Muscle layer of colon (tissue), 2 donors: ENCODE measurements around the gene CAD.
"Not testable (repeated sequence)": the region's sequence is repeated elsewhere in the genome, so short reads cannot be mapped to it uniquely, and the experiment has no call there.

Source experiments
- H3K27ac ChIP-seq: one replicate; pipeline ENCODE4 v1.7.0; 2013; ENCODE audit warnings: low read depth, mild to moderate bottlenecking, low read length, moderate library complexity
- H3K27me3 ChIP-seq, 2 donors: one replicate each; pipeline ENCODE4 v1.7.0; 2013; ENCODE audit warnings: low read length in 2 of 2, mild to moderate bottlenecking in 2 of 2; ENCODE audit not compliant: insufficient read depth in 2 of 2, control insufficient read depth in 1 of 2
- H3K36me3 ChIP-seq: one replicate; pipeline ENCODE4 v1.7.0; 2013; ENCODE audit warnings: mild to moderate bottlenecking, low read length; ENCODE audit not compliant: insufficient read depth
- H3K4me1 ChIP-seq: one replicate; pipeline ENCODE4 v1.7.0; 2013; ENCODE audit warnings: mild to moderate bottlenecking, low read length; ENCODE audit not compliant: insufficient read depth
- H3K4me3 ChIP-seq, 2 donors: one replicate each; pipeline ENCODE4 v1.7.0; 2013; ENCODE audit warnings: low read length in 2 of 2, low read depth in 1 of 2, mild to moderate bottlenecking in 1 of 2, moderate library complexity in 1 of 2
- H3K9ac ChIP-seq: one replicate; pipeline ENCODE4 v1.7.0; 2013; ENCODE audit warnings: low read length
- H3K9me3 ChIP-seq: one replicate; pipeline ENCODE4 v1.7.0; 2013; ENCODE audit warnings: mild to moderate bottlenecking, low read length
- donor health status: abdominal sarcoma.
- donor health status: Adenocarcinoma of cecum.

CAD gene

DNA sequence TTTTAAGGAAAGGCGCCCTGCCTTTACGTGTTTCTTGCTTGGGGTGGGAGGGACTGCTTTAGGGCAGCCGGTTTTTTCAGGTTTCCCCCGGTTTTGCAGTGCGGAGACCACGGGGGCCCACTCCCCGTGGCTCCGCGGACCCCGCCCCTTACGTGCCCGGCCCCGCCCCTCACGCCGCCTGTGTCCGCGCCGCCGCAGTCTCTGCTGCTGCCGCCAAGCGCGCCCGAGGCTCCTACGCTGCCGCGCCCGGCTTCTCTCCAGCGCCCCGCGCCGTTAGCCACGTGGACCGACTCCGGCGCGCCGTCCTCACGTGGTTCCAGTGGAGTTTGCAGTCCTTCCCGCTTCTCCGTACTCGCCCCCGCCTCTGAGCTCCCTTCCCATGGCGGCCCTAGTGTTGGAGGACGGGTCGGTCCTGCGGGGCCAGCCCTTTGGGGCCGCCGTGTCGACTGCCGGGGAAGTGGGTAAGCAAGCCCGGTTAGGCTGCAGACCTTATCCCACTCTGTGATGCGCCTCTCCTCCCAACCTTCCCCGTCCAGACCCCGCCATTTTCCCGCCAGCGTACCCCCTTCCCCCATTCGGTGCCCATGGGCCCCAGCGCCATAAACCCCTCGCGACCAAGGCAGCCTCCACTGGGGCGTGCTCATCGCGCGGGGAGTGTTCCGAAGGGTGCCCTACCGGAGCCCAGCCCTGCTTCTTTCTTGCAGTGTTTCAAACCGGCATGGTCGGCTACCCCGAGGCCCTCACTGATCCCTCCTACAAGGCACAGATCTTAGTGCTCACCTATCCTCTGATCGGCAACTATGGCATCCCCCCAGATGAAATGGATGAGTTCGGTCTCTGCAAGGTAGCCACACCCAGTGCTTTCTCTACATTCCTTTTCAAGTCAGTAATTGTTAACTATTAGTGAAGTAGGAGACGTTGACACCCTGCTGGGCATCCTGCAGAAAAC, at the start of gene CAD:
Gene CAD (plus strand): TSS at position 197 of the 949 bp plus-strand sequence. CDS start 183 bp downstream, at position 380.
- Histone ChIP-seq H3K27ac (peak within 1 kb of the TSS; percentile 29), H3K36me3 (peaks cover 18% of the 10 kb centered on the region)

DNA sequence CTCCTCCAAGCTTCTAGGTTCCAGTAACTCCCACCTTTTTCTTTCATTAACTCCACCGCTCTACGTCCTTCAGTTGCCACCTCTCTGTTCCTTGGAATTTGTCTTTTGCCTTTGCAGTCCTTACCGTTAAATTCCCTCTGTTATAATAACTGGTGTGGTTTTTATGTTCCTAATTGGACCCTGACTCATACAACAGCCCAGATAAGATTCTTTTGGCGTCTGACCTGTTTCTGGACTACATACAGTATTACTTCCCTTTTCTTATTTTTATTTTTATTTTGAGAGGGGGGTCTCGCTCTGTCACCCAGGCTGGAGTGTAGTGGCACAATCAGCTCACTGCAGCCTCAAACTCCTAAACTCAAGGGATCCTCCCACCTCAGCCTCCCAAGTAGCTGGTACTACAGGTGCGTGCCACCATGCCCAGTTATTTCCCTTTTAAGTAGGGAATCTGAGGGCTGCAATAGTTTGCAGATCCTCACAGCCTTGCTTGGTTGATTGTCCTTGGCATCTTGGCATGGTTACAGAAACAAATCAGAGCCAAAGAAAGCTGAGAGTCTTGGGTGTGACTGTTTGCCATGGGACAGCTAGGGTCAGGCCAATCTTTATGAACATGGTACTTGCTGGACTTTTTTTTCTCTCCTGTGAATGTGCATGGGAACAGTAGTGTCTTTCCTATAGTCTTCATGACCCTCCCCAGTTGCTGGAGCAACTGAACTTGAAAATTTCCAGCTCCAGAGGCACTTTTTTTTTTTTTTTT, 46.4 kb upstream of the CAD start:
- no peaks in the 10 kb centered on the region for H3K27me3 ChIP-seq
- no peaks in the 10 kb centered on the region for H3K9me3 ChIP-seq
- no peak overlapping the region for H3K9ac ChIP-seq
- H3K4me3 ChIP-seq = no peak overlapping the region
- no peaks in the 10 kb centered on the region for H3K4me1 ChIP-seq
- H3K36me3 ChIP-seq = no peaks in the 10 kb centered on the region
- H3K27ac ChIP-seq = no peak overlapping the region

More for the DNA sequence above, at the start of gene CAD:
- Histone ChIP-seq H3K4me1 (peaks cover 18% of the 10 kb centered on the region), H3K27me3 (no peaks in the 10 kb centered on the region), H3K9me3 (no peaks in the 10 kb centered on the region), H3K9ac (peak within 1 kb of the TSS; percentile 32), H3K4me3 (peak within 1 kb of the TSS; percentile 58 to 73)

GRCh38 chr2:27171351-27171848, 45.8 kb upstream of the CAD start:
- H3K9ac ChIP-seq = no peak overlapping the region
- H3K36me3 ChIP-seq = no peaks in the 10 kb centered on the region
- no peaks in the 10 kb centered on the region for H3K27me3 ChIP-seq
- no peaks in the 10 kb centered on the region for H3K4me1 ChIP-seq
- H3K27ac ChIP-seq = no peak overlapping the region
- H3K4me3 ChIP-seq = no peak overlapping the region
- no peaks in the 10 kb centered on the region for H3K9me3 ChIP-seq

DNA sequence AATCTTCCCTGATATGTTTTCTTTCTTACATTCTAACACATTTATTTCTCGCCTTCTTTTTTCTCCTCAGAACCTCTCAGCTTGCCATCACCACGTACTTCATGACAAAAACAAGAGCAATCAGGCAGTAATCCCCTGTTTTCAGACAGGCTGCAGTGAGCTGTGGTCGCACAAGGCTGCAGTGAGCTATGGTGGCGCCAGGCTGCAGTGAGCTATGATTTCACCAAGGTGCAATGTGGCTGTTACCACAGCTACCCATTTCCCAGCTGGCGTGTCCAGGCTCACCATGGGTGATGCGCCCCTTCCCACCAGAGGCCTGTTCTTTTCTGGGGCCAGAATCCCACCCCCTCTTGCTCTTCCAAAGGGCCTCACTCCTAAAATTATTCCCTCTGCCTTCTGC, 42.5 kb upstream of the CAD start:
- Histone ChIP-seq H3K27me3 (peaks cover 0 to 5% of the 10 kb centered on the region in 2 donors), H3K4me3 (no peak overlapping the region), H3K4me1 (no peaks in the 10 kb centered on the region), H3K36me3 (no peaks in the 10 kb centered on the region), H3K9me3 (no peaks in the 10 kb centered on the region), H3K27ac (no peak overlapping the region), H3K9ac (no peak overlapping the region)

DNA sequence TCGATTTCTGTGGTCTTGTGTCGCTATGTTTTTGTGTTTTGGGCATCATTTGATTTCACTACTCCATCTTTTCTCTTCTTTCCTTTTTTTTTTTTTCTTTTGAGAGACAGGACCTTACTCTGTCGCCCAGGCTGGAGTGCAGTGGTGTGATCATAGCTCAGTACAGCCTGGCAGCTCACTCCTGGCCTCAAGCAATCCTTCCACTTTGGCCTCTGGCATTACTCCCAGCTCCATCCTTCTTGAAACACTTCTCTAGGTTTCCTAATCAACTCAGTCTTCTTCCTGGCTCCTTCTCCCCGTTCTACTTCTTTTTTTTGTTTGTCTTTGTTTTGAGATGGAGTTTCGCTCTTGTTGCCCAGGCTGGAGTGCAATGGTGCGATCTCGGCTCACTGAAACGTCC, 41.8 kb upstream of the CAD start:
- no peaks in the 10 kb centered on the region for H3K4me1 ChIP-seq
- no peak overlapping the region for H3K9ac ChIP-seq
- no peak overlapping the region for H3K27ac ChIP-seq
- no peaks in the 10 kb centered on the region for H3K9me3 ChIP-seq
- H3K36me3 ChIP-seq = no peaks in the 10 kb centered on the region
- H3K27me3 ChIP-seq = peaks cover 0 to 5% of the 10 kb centered on the region in 2 donors
- H3K4me3 ChIP-seq = no peak overlapping the region

DNA sequence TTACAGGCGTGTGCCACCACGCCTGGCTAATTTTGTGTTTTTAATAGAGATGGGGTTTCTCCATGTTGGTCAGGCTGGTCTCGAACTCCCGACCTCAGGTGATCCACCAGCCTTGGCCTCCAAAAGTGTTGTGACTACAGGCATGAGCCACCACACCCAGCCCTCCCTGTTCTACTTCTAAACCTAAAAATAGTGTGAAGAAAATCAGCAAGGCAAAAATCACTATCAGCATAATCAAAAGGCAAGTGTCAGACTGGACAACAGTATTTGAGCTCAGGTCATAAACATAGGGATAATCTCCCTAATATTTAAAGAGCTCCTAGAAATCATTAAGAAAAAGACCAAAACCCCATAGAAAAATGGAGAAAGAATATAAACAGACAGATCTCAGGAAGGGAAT, 41.4 kb upstream of the CAD start:
- not testable (repeated sequence) for H3K9me3 ChIP-seq, H3K27me3 ChIP-seq, H3K27ac ChIP-seq, H3K9ac ChIP-seq, H3K4me1 ChIP-seq, H3K36me3 ChIP-seq, H3K4me3 ChIP-seq

- Histone ChIP-seq H3K27ac (no peak overlapping the region), H3K27me3 (peaks cover 0 to 5% of the 10 kb centered on the region in 2 donors), H3K9me3 (no peaks in the 10 kb centered on the region), H3K36me3 (no peaks in the 10 kb centered on the region), H3K4me3 (no peak overlapping the region), H3K4me1 (no peaks in the 10 kb centered on the region), H3K9ac (no peak overlapping the region)
These were observed 39.5 kb upstream of the CAD start for GRCh38 chr2:27177441-27178351.

DNA sequence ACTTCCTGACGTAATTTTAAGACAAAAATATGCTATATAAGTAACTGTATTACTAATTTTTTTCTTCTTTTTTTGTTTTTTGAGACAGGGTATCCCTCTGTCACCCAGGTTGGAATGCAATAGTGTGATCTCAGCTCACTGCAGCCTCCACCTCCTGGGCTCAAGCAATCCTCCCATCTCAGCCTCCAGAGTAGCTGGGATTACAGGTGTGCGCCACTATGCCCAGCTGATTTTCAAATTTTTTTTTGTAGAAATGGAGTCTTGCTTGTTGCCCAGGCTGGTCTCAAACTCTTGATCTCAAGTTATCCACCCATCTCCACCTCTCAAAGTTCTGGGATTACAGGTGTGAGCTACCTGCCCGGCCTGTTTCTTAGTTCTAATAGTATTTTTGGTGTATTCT, 38.7 kb upstream of the CAD start:
- H3K36me3 ChIP-seq = no peaks in the 10 kb centered on the region
- H3K4me3 ChIP-seq = no peak overlapping the region
- no peaks in the 10 kb centered on the region for H3K4me1 ChIP-seq
- no peak overlapping the region for H3K27ac ChIP-seq
- peaks cover 0 to 5% of the 10 kb centered on the region in 2 donors for H3K27me3 ChIP-seq
- H3K9me3 ChIP-seq = no peaks in the 10 kb centered on the region
- H3K9ac ChIP-seq = no peak overlapping the region

GRCh38 chr2:27179344-27180000, 37.7 kb upstream of the CAD start:
- peaks cover 0 to 5% of the 10 kb centered on the region in 2 donors for H3K27me3 ChIP-seq
- no peaks in the 10 kb centered on the region for H3K36me3 ChIP-seq
- no peak overlapping the region for H3K4me3 ChIP-seq
- H3K27ac ChIP-seq = no peak overlapping the region
- H3K9ac ChIP-seq = no peak overlapping the region
- no peaks in the 10 kb centered on the region for H3K4me1 ChIP-seq
- H3K9me3 ChIP-seq = no peaks in the 10 kb centered on the region

DNA sequence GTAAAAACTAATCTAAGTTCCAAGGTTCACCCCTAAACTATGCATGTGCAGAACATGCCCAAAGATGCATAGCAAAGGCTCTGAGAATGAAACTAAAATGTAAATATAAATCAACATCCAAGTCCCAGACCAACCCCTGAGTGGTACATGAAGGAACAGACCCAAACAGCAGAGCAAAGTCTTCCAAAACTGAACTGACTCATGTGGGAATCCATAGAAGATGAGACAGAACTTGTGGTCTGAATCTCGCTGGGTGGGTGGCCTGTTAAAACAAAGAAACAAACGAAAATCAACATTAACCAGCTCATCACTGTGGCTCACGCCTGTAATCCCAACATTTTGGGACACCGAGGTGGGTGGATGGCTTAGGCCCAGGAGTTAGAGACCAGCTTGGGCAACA, 34.8 kb upstream of the CAD start:
- no peaks in the 10 kb centered on the region for H3K36me3 ChIP-seq
- H3K27me3 ChIP-seq = peaks cover 0 to 5% of the 10 kb centered on the region in 2 donors
- H3K27ac ChIP-seq = no peak overlapping the region
- H3K4me3 ChIP-seq = no peak overlapping the region
- no peaks in the 10 kb centered on the region for H3K9me3 ChIP-seq
- H3K4me1 ChIP-seq = no peaks in the 10 kb centered on the region
- no peak overlapping the region for H3K9ac ChIP-seq
